NCI-H2081 (cell line): Measurements from ENCODE around the gene HSD3B1.

ENCODE experiments used
- DNase-seq, 2 experiments: peaks; one replicate each; lab custom pipeline; 2025; lab: John Stamatoyannopoulos, UW

HSD3B1 gene

DNA sequence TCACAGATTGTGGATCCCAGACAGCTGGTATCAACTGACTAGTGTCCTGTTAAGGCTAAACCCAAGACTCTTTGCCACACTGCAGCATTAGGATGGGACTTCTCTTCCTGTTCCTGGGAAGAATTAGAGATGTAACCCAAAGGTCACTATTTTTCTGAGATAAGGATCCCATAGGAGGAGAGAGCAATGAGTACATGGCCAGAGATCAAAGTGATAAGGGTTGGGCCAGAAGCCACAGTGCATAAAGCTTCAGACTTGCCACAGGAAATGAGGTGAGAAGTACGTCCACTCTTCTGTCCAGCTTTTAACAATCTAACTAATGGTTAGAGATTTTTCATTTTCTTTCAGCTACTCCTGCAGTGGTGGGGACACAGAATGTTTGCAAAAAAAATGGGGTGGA is at the start of gene HSD3B1:
Gene HSD3B1 (plus strand): TSS at position 270 of the 400 bp plus-strand sequence. CDS start 267 bp downstream, outside the sequence.
- no peak for DNase-seq

DNA sequence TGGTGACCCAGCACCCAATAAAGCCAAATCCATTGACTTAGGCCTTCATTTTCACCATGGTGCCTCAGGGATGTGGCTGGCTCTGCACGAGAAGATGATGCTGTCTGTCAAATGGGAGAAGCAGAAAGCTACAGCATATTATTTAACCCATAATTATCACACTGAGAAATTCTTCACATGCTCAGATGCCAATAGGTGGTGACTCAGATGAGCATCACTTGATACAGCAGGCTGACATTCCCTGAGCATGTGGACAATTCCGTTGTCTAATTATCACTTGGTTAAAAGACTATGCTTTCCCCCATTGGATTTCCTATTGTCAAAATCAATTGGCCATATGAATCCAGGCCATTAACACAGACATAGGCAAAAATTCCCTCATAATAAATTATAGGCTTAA is 44.0 kb upstream of the HSD3B1 start:
- no peak for DNase-seq

DNA sequence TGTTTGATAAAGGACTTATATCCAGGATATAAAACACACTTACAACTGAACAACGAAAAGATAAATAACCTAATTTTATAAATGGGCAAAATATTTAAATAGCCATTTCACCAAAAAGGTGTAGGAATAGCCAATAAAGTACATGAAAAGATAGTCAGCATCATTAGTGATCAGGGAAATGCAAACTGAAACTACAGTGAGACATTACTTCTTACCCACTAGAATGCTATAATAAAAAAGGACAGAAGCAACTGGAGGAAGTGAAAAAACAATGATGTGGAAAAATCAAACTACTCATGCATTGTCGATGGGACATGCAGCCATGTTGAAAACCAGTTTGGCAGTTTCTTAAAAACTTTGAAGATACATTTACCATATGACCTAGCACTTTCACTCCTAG is 43.4 kb upstream of the HSD3B1 start:
- no peak for DNase-seq

DNA sequence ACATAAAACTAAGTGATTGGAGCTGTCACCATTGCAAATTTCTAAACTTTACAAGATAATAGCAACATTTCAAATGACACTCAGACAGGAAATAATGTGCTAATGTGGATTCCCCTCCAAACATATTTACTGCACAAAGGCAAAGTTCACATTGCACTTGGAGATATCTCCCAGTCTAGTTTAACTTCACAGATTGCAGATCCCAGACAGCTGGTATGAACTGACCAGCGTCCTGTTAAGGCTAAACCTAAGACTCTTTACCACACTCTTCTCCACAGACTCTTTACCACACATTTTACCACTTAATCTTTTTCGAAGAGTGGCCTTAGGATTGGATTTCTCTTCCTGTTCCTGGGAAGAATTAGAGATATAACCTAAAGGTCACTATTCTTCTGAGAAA is 40.6 kb upstream of the HSD3B1 start:
- DNase-seq = no peak

DNA sequence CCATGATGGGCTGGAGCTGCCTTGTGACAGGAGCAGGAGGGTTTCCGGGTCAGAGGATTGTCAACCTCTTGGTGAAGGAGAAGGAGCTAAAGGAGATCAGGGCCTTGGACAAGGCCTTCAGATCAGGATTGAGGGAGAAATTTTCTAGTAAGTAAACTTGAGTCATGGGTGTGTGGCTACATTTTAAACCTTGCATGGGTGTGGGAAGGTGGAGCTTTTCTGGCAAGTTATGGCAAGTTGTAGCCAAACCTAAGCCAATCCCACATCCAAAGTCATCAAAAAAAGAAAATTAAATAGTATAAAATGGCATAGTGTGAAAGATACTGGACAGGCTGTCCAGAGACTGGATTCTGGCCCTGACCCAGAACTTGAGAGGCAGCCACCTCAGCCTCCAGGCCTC is 39.8 kb upstream of the HSD3B1 start:
- no peak for DNase-seq

DNA sequence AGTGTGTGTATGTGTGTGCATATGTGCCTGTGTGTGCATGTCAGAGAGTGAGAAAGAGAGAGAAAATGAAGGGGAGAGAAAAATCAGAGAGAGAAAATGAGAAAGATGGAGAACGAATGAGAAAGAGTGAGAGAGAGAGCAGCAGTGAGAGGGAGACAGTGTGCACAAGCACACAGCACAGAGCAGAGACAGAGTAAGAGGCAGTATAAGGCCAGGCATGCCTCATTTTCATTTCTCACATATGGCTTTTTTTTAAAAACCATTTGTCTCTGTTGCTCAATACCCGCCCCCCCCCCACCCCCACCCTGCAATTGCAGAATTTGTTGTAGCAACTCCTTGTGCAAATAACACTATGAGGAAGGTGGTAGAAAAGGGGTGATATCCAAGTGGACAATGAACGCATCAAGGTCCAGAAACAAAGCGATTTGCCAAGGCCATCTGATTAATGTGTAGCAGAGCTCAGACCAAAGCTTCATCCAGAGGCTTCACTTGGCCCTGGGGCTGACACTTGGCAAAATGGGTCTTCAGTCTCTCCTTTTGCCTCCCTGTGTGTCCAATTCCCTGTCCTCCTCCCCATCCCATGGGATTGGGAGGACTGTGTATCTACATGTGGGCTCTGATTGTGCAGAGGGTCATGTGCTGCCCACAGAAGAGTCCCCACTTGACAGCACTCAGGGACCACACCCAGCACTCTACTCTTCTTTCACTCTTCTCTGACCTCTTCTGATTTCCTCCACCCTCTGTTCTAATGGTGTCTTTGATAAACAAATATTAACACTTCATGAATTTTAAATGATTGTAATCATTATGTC is 38.9 kb upstream of the HSD3B1 start:
- no peak for DNase-seq

DNA sequence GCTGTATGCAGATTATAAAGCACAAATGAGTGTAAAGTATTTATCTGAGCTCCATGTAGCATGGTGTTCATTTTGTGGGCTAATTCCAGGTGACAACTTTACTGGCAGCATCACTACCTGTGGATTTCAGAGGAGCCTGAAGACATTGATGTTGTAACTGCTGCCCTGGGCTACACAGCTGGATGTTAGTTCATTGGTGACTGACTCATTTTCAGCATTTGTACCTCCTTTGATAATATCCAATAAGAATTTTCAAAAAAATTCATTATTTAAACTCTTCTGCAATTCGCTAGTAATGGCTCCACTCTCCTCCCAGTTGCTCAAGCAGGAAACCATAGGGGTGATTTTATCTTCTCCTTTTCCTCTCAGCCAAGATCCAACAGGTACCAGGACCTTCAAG is 37.3 kb upstream of the HSD3B1 start:
- no peak for DNase-seq

DNA sequence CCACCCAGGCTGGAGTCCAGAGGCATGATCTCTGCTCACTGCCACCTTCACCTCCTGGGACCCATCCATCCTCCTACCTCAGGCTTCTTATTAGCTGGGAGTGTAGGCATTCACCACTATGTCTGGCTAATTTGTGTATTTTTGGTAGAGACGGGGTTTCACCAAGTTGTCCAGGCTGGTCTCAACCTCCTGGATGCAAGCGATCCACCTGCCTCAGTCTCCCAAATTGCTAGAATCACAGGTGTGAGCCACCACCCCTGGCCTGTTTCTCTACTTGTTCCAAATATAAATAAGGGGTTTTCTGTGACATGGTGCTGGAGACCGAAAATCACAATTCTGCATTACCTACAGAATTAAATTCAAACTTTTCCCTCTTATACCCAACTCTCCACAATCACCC is 36.6 kb upstream of the HSD3B1 start:
- DNase-seq = no peak

DNA sequence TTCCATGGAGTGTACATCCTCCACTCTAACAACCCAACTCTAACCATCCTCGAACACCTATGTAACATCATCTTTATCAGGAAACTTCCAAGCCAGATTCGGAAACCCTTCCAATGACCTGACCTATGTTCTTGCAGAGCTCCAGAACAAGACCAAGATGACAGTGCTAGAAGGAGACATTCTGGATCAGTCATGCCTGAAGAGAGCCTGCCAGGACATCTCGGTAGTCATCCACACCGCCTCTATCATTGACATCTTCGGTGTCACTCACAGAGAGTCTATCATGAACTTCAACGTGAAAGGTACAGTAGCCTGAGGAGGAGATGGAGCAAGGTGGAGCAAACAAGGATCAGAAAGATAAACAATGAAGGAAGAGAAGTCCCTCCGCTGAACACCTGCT is 36.1 kb upstream of the HSD3B1 start:
- DNase-seq = no peak

DNA sequence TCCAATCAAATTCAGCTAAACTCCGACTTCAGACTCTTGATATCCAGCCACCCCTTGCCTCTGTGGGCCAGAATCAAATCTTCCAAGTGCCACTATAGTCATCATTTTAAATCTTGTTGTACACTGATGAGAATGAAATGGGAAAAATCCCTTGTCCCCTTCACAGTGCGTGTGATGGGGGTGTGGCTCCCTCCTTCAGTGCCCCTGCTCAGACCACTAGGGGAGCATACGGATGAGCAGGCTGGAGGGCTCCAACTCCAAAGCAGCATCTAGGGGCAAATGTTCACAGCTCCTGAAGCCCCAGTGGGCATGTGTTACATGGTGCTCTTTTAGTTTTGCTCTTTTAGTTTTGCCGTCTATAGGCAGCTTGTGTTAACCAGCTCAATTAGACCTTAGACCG is 35.4 kb upstream of the HSD3B1 start:
- DNase-seq = no peak

DNA sequence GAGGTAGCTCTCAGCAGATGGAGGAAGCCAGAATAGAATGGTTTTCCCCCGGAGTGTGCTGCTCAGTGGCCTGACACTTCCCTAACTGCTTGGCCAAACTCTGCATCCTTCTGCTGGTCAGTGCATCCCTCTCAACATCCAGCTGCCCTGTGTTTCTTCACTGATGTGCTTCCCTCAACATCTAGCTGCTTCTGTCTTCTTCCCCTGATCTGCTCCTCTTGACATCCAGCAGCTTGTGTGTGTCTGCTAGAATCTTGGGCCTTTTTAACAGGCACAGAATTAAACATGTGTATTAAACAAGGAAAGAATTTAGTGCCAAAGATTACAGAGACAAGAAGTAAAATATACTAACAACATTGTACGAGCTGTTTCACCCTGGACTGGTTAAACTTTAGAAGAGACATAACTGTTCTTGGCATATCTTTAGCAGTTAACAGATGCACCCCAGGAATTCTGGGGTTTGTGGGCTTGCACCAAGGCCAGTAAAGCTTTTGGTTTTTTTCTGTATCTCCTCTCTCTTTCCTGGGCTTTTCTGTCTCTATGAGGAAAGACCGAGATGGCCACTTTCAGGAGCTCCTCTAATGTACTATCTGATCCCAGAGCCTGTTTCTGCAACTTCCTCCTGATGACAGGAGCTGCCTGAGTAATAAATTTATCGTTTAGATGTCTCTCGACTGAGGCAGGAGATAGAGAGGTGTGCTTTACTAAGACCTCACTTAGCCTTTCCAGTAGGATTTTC is 34.8 kb upstream of the HSD3B1 start:
- no peak for DNase-seq

DNA sequence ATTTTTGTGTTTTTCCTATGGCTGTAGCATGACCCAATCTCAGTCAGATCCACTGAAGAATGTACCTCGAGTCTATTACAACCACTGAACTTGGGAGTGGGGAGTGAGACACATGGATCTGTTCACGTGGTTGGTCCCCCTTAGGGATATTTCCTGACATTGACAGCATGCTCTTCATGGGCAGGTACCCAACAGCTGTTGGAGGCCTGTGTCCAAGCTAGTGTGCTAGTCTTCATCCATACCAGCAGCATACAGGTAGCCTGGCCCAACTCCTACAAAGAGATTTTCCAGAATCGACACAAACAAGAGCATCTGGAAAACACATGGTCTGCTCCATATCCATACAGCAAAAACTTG is 34.2 kb upstream of the HSD3B1 start:
- DNase-seq = no peak

DNA sequence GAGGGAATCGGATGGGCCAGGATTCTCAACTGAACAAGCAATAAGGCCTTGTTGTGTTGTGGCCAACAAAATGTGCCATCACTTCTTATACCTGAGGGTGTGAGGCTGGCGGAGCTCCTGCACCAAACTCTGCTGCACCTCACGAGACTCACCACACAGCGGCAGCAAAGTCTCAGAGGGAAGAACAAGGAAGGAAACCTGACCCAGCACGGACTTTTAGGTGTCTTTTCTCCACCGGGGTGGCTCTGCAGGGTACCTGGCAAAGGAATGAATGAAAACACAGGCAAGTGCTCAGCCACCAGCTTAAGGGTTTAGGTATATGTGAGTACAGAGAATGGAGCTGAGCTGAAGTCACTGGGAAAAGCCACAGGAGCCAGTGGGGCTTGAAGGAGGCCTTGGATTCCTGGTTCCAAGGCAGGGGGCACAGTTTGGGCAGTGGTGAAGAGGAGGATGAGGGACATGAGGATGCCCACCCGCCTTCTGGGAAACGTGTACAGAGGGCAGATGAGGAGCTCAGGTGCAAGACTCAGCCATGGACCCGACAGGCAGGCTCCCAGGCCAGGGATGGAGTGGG is 31.1 kb upstream of the HSD3B1 start:
- peak; percentile 37 to 53 for DNase-seq

DNA sequence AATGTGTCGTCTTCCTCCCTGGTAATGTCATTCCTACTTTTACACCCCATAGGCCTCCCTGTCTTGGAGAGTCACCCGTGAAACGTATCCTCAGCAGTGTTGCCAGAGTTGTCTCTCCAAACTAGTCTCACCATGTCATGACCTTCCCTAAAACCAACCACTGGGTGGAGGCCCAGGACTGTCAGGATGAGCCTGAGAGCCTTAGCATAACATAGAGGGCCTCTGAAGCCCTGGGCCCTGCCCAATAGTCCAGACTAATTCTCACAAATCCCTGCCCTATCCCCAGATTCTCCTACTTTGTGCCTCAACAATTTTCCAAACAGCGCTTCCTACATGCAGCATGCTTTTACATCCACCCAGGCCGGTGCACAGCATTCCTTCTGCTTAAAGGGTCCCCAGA is 29.3 kb upstream of the HSD3B1 start:
- DNase-seq = no peak

DNA sequence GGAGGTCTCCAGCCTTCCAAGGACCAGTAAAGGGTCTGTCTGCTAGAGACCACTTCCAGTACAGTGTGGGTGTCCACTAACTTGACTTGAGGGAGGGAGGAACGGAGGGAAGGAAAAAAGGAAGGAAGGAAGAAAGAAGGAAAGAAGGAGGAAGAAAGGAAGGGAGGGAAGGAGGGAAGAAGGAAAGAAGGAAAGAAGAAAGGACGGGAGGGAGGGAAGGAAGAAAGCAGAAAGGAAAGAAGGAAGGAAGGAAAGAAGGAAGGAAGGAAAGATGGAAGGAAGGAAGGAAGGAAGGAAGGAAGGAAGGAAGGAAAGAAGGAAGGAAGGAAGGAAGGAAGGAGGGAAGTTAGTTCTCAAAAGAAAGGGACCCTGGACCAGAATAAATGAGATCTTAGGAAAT is 26.8 kb upstream of the HSD3B1 start:
- no peak for DNase-seq

DNA sequence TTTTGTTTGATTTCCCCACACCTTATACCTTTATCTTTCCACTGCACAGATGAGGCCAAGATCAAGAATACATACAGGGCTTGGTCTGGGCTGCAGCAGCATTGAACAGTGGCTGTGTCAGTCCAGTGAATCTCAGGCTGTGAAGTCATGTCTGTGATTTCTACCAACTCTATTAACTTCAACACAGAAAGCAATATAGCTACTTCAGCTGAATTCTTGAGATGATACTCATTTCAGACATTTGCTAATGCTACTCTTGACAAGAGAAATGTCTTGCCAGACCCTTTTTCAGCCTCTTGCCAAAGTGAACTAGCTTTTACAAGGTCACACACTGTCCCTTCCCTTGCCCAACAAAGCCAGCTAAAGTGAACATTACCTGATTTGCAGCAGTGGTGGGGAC is 25.1 kb upstream of the HSD3B1 start:
- no peak for DNase-seq

DNA sequence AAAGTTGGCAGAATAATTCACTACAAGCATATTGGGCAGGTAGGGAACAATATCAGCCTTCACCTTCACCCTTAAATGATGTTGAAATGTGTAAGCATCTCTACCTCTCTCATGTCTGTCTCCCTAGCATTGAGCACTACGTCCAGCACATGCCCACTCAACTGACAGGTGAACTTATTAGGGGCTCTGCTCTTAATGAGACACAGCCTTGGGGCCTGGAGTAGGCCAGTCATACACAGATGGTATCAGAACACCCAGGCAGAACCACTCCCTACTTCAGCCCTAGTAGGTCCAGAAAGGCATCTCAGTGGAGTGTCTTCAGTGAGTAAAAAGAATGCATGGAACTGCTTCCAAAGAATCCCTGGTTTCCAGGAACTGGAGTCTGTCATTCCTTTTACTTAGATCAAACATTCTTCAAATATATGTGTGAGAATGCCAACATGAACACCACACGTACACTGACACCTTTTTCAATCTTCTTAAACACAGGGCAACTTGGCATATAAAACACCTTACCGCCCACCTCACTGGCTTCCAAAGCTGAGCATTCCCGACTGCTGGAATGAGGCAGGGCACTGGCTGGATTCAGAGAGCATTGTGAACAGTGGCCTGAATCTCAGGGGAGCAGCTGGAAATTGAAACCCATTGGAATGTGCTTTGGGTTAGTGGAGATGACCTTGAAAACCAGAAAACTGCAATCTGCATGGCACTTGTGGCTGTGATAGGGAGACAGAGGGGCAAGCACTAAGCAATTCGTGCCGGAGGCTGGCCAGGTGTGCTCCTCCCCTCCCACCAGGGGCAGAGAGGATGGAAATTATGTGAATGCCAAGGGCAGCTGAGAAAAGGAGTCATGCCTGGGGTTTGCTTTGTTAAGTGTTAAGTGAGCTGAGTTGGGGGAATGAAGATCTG is 24.2 kb upstream of the HSD3B1 start:
- DNase-seq = no peak

DNA sequence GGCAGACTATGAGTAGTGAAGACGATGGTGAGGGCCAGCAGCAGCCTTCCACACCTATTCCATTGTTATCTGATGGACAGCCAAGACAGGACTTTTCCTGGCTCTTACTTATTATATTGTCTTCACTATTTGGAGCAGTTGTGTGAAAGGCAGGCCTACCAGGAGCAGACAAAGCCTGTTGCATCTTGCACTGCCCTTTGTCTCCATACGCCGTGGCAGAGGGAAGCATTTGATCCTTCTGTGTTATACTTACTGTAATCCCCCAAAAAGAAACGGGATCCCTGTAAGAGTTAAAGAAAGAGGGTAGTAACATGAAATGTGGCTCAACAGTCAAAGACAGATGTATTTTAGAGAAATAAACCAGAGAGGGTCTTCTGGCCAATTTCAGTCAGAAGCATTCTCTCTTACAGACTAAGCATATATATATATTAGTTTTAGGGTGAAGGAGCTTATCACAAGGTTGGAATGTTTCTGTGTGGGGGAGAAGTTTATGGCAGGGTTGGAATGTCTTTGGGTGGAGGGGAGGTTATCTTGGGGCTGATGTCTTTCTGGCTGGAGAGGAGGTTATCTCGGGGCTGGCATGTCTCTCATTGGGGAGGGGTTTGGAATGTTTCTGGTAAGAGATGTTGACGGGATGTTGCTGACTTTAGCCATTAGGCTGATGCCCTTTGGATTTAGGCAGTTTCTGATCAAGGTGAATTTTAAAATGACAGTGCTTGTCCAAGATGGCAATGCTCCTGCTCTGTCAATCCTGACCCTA is 23.4 kb upstream of the HSD3B1 start:
- DNase-seq = no peak

DNA sequence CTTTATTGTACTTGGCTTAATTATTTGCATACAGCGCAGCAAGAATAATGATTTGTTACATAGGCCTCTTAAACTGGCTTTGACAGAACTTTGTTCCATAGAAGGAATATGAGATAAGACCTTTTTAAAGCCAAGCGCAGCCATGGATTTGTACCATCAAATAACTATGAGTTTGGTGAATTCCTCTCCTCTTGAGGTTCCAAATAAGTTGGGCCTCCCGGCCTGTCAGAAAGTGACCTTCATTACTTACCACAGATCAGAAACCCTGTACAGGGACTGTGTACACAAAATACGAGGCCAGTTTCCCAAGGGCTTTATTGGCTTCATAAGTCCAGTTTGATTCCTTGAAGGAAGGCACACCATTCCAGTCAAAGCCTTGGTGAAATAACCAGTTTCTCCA is 21.8 kb upstream of the HSD3B1 start:
- DNase-seq = no peak

DNA sequence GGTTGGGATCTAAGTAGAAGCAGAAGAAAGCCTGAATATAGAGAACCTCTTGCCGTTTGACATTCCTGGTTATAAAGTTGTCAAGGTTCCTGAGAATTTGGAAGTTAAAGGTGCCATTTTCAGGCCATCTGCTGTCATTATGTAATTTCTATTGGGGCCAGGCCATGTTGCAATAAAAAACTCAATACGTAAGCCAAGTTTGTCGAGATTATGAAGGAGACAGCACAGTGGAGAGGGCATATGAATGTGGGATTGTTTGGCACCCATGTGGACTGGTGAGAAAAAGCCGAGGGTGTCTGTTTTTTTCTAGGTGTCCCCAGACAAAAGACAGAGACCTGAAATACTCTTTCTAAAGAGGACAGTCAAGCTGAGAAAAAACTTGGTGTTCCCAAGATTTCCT is 18.8 kb upstream of the HSD3B1 start:
- DNase-seq = no peak

DNA sequence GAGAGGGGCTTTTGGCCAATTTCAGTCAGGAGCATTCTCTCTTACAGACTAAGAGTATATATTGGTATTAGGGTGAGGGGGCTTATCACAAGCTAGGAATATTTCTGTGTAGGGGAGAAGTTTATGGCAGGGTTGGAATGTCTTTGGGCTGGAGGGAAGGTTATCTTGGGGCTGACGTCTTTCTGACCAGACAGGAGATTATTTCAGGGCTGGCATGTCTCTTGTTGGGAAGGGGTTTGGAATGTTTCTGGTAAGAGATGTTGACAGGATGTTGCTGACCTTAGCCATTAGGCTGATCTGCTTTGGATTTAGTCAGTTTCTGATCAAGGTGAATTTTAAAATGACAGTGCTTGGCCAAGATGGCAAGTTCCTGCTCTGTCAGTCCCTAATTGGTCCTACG is 17.8 kb upstream of the HSD3B1 start:
- no peak for DNase-seq

DNA sequence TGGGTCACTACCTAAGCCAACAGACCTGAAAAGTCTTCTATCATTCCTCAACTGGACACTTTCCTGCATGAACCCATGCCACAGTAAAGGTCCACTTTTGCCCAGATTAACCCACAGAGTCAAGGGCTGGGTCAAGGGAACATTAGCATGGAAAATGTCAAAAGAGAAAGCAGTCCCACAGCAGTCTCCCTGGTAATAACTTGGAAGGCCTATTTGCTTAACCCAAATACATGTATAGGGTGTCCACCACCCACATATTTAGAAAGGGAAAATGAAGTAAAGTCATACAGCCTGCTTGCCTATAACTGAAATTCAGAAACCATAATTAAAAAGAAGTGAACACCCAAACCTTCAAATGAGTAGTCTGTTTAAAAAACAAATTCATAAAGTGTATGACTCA is 16.1 kb upstream of the HSD3B1 start:
- no peak for DNase-seq
